SK-MEL-5 (cell line): ENCODE results near the gene S1PR4. TPM values are rescaled to one million over a fixed set of nuclear protein-coding genes. Genes with fewer than 3 reads are reported as not detected.
A peak's percentile ranks its signal among the peaks of the same experiment; 100 is the strongest.
"Not testable (repeated sequence)": the region's sequence is repeated elsewhere in the genome, so short reads cannot be mapped to it uniquely, and the experiment has no call there.

ENCODE experiments used
- DNase-seq: peaks from one replicate; pipeline ENCODE4 v3.0.0-alpha.2; 2016; ENCODE audit warnings: low read depth, low spot score
- in situ Hi-C: cut with HindIII; loops from 2 replicates; pipeline ENCODE4 v1.10.0; 2016; ENCODE audit warnings: low sequenced_read_pairs, high pct_unique_total_duplicates, low pct_unique_long_range_greater_than_20kb
- total RNA-seq: library from RNA; depleted of rRNA; stranded (reverse); fragments of >200 nt; shearing (Covaris generic); gene quantifications from 2 replicates; pipeline ENCODE4 v1.2.3, GENCODE V29; 2014

S1PR4 gene
- total RNA-seq, 1 experiment from 2014 or later: not detected

- DNase-seq: no peak
- in situ Hi-C loops: no loop called here
Measured at GRCh38 chr19:3202346-3202745, 23.8 kb downstream of the S1PR4 start.

GRCh38 chr19:3202895-3203294, 24.3 kb downstream of the S1PR4 start:
- in situ Hi-C loops: not testable (repeated sequence)

GRCh38 chr19:3203805-3204645, 25.5 kb downstream of the S1PR4 start:
- DNase-seq: no peak
- in situ Hi-C loops: no loop called here

More at GRCh38 chr19:3202895-3203294, 24.3 kb downstream of the S1PR4 start:
- not testable (repeated sequence) for DNase-seq

GRCh38 chr19:3204646-3205275, 26.2 kb downstream of the S1PR4 start:
- in situ Hi-C loops: no loop called here
- no peak for DNase-seq

- in situ Hi-C loops: no loop called here
- no peak for DNase-seq
Measured at GRCh38 chr19:3206216-3206953, 27.8 kb downstream of the S1PR4 start.

GRCh38 chr19:3207461-3208242, 29.1 kb downstream of the S1PR4 start:
- DNase-seq: peak; percentile 8
- in situ Hi-C loops: no loop called here

- in situ Hi-C loops: no loop called here
- DNase-seq: no peak
Measured at GRCh38 chr19:3208317-3209207, 30.0 kb downstream of the S1PR4 start.

- peak; percentile 44 for DNase-seq
- in situ Hi-C loops: no loop called here
Measured at GRCh38 chr19:3210347-3211017, 31.9 kb downstream of the S1PR4 start.

GRCh38 chr19:3211191-3211590, 32.6 kb downstream of the S1PR4 start:
- no peak for DNase-seq
- in situ Hi-C loops: no loop called here

- DNase-seq: no peak
- in situ Hi-C loops: no loop called here
Measured at GRCh38 chr19:3213159-3213558, 34.6 kb downstream of the S1PR4 start.

GRCh38 chr19:3216874-3217273, 38.3 kb downstream of the S1PR4 start:
- in situ Hi-C loops: no loop called here
- DNase-seq: no peak

- DNase-seq: no peak
- in situ Hi-C loops: no loop called here
Measured at GRCh38 chr19:3220576-3220975, 42.0 kb downstream of the S1PR4 start.

- in situ Hi-C loops, DNase-seq: not testable (repeated sequence)
Measured at GRCh38 chr19:3221576-3221975, 43.0 kb downstream of the S1PR4 start.

- in situ Hi-C loops: no loop called here
Measured at GRCh38 chr19:3222709-3223108, 44.1 kb downstream of the S1PR4 start.

GRCh38 chr19:3224346-3225168, 46.0 kb downstream of the S1PR4 start, which contains the start of gene CELF5:
TSS of gene CELF5 (plus strand) at chr19:3224661. CDS start at chr19:3224740, 79 bp downstream.
- in situ Hi-C loops: no loop called here
- DNase-seq: peak; percentile 39

More at GRCh38 chr19:3222709-3223108, 44.1 kb downstream of the S1PR4 start:
- DNase-seq: no peak
